K562 (cell line): Measurements from ENCODE around the gene OFD1. TPM values are rescaled to one million over a fixed set of nuclear protein-coding genes. Genes with fewer than 3 reads are reported as not detected.
A peak's percentile ranks its signal among the peaks of the same experiment; 100 is the strongest.

ENCODE experiments used
- ATAC-seq: fragments of 200-7000 bp; cut with Tn5 transposase; 3 replicates; pipeline ENCODE4 v1.9.1; 2020; ENCODE audit warnings: moderate library complexity
- BruUV-seq: library from RNA; stranded (reverse); fragments of 400-500 nt; replicated peaks from 2 replicates; lab custom pipeline; 2021; lab: Mats Ljungman, UMichigan
- CTCF ChIA-PET: fragments of 300-600 bp; formaldehyde crosslinking; extraction: SDS; loops from one replicate; lab custom pipeline; 2021; ENCODE audit warnings: low intra/inter-chr PET ratio; lab: Yijun Ruan, JAX
- POLR2A ChIA-PET: fragments of 300-600, 350-650 bp; sonication (Branson Sonifier 250); formaldehyde crosslinking; extraction: SDS; loops from one replicate; lab custom pipeline; 2021; ENCODE audit warnings: antibody characterized with exemption, inconsistent platforms; lab: Yijun Ruan, JAX
- DNase-seq, 4 experiments: peaks; one replicate each; pipeline versions ENCODE4 v3.0.0 to v3.0.0-alpha.2; 2011 to 2018; ENCODE audit warnings: low spot score in 3 of 4, mixed read lengths in 3 of 4; ENCODE audit errors: extremely low read depth in 1 of 4
- FAIRE-seq: peaks from 2 replicates; lab custom pipeline; 2011; peaks lifted over from hg19 to GRCh38; lab: Jason Lieb, UNC
- H2AFZ ChIP-seq: 2 replicates; pipeline ENCODE4 v1.6.0; 2011; ENCODE audit warnings: low read depth, low read length, control low read depth, inconsistent platforms
- H3K27ac ChIP-seq: fragments of 200-600 bp; 3 replicates; pipeline ENCODE4 v1.8.0; 2011; ENCODE audit warnings: low read depth, mild to moderate bottlenecking, control low read depth, inconsistent platforms, low read length, moderate library complexity, mixed read lengths; ENCODE audit errors: extremely low read depth
- H3K27me3 ChIP-seq, 2 experiments: fragments of 300-600 bp in 1 of 2; 2 replicates in 1 of 2; 3 replicates in 1 of 2; pipeline versions ENCODE4 v1.6.0 to v1.8.0; 2011; ENCODE audit warnings: inconsistent platforms in 2 of 2, low read length in 2 of 2, mild to moderate bottlenecking in 1 of 2, mixed read lengths in 1 of 2, moderate library complexity in 1 of 2; ENCODE audit not compliant: control insufficient read depth in 2 of 2, insufficient read depth in 2 of 2
- H3K36me3 ChIP-seq: fragments of 300-600 bp; 3 replicates; pipeline ENCODE4 v1.8.0; 2011; ENCODE audit warnings: mild to moderate bottlenecking, low read length, inconsistent platforms; ENCODE audit not compliant: control insufficient read depth, insufficient read depth
- H3K4me1 ChIP-seq, 2 experiments: fragments of 200-600 bp in 1 of 2; replicated peaks in 1 of 2; 2 replicates in 1 of 2; 3 replicates in 1 of 2; pipeline versions ENCODE4 v1.5.1 to v1.8.0; 2011; ENCODE audit warnings: inconsistent platforms in 2 of 2, low read length in 2 of 2, mild to moderate bottlenecking in 1 of 2, mixed read lengths in 1 of 2, moderate library complexity in 1 of 2; ENCODE audit not compliant: control insufficient read depth in 2 of 2, insufficient read depth in 2 of 2
- H3K4me2 ChIP-seq: 2 replicates; pipeline ENCODE4 v1.6.1; 2011; ENCODE audit warnings: low read length, control low read depth, inconsistent platforms, mixed read lengths; ENCODE audit not compliant: insufficient read depth
- H3K4me3 ChIP-seq: fragments of 200-600 bp; sonication (generic), shearing (Covaris generic); 2 replicates; pipeline ENCODE4 v1.5.1; 2016; ENCODE audit warnings: control low read depth, inconsistent platforms
- H3K79me2 ChIP-seq: fragments of 200-600 bp; 3 replicates; pipeline ENCODE4 v1.8.0; 2011; ENCODE audit warnings: low read length, inconsistent platforms; ENCODE audit not compliant: control insufficient read depth, insufficient read depth
- H3K9ac ChIP-seq, 2 experiments: 2 replicates each; pipeline versions ENCODE4 v1.6.0 to v1.6.1; 2011; ENCODE audit warnings: low read depth in 2 of 2, low read length in 2 of 2, control low read depth in 1 of 2, inconsistent platforms in 1 of 2, mild to moderate bottlenecking in 1 of 2, mixed read lengths in 1 of 2; ENCODE audit not compliant: insufficient read depth in 1 of 2
- H3K9me1 ChIP-seq: one replicate; pipeline ENCODE4 v1.6.0; 2011; ENCODE audit warnings: inconsistent platforms, mild to moderate bottlenecking, low read length, moderate library complexity; ENCODE audit not compliant: control insufficient read depth, insufficient read depth
- H3K9me3 ChIP-seq: replicated peaks from 2 replicates; pipeline ENCODE4 v1.5.1; 2011; ENCODE audit warnings: low read depth, low read length, inconsistent platforms; ENCODE audit not compliant: control insufficient read depth, insufficient read depth
- H4K20me1 ChIP-seq: replicated peaks from 2 replicates; pipeline ENCODE4 v1.6.1; 2011; ENCODE audit warnings: low read length, inconsistent platforms, mixed read lengths; ENCODE audit not compliant: control insufficient read depth, insufficient read depth
- ARID3B ChIP-seq: fragments of 250-450 bp; sonication (Bioruptor Pico); IDR thresholded peaks from 2 replicates; pipeline ENCODE4 v1.4.0; 2020; ENCODE audit warnings: borderline replicate concordance
- ARNT ChIP-seq, 2 experiments: fragments of 450-650 bp; IDR thresholded peaks; 2 replicates each; pipeline ENCODE4 v1.6.1; 2016; ENCODE audit warnings: mild to moderate bottlenecking in 1 of 2
- E2F4 ChIP-seq: sonication (generic); formaldehyde crosslinking; IDR thresholded peaks from 2 replicates; pipeline ENCODE4 v1.8.0; 2022; ENCODE audit warnings: mild to moderate bottlenecking, low read depth, missing genetic modification reagents
- NELFE ChIP-seq: IDR thresholded peaks from 2 replicates; pipeline ENCODE4 v1.6.1; 2011; ENCODE audit warnings: mild to moderate bottlenecking; ENCODE audit not compliant: insufficient read depth, insufficient read length
- NFIX ChIP-seq: fragments of 250-450 bp; sonication (Bioruptor Pico); IDR thresholded peaks from 2 replicates; pipeline ENCODE4 v1.4.0; 2020; ENCODE audit warnings: low read depth, mild to moderate bottlenecking, moderate library complexity
- REST ChIP-seq, 2 experiments: fragments of 450-650 bp; formaldehyde crosslinking in 1 of 2; IDR thresholded peaks; 2 replicates each; pipeline versions ENCODE4 v1.4.0 to v1.6.1; 2014 to 2020; ENCODE audit warnings: mild to moderate bottlenecking in 2 of 2, borderline replicate concordance in 1 of 2, low read depth in 1 of 2
- RFX7 ChIP-seq: fragments of 250-450 bp; sonication (Bioruptor Pico); IDR thresholded peaks from 2 replicates; pipeline ENCODE4 v1.5.1; 2021; ENCODE audit warnings: mild to moderate bottlenecking
- SMARCE1 ChIP-seq: fragments of 450-650 bp; IDR thresholded peaks from 2 replicates; pipeline ENCODE4 v1.7.1; 2016; ENCODE audit warnings: mild to moderate bottlenecking
- ZNF740 ChIP-seq, 3 experiments: fragments of 200-800 bp in 1 of 3; sonication (Bioruptor generic) in 1 of 3; sonication (generic) in 1 of 3; formaldehyde crosslinking in 1 of 3; IDR thresholded peaks; 2 replicates each; pipeline versions ENCODE4 v1.6.1 to v1.8.0; 2016 to 2022; ENCODE audit warnings: mild to moderate bottlenecking in 2 of 3, missing compliant biosample characterization in 2 of 3, missing genetic modification characterization in 2 of 3, missing genetic modification reagents in 1 of 3
- ZNF79 ChIP-seq: fragments of 250-450 bp; sonication (Bioruptor Pico); IDR thresholded peaks from 2 replicates; pipeline ENCODE4 v1.4.0; 2020; ENCODE audit warnings: low read depth, mild to moderate bottlenecking, moderate library complexity
- in situ Hi-C: fragments of 300-500 bp; cut with MboI; formaldehyde crosslinking; loops from 4 replicates; pipeline ENCODE4 v1.15.0; 2018; ENCODE audit warnings: inconsistent platforms, mixed read lengths
- intact Hi-C: fragments of 100-400 bp; cut with micrococcal nuclease; formaldehyde crosslinking; loops from 2 replicates; pipeline ENCODE4 v1.14.2; 2022
- polyA plus RNA-seq, 8 experiments: library from polyadenylated mRNA; depleted of rRNA in 4 of 8; stranded (reverse) in 5 of 8; unstranded in 3 of 8; fragments of >200 nt; fragmentation: Nextera tagmentation in 2 of 8; fragmentation: Illumina TruSeq in 1 of 8; extraction: Ambion mirVana in 2 of 8; extraction: Trizol in 1 of 8; gene quantifications; 2 replicates each; pipeline versions ENCODE4 v1.2.1 to v1.2.3, GENCODE V29; 2011 to 2014; ENCODE audit warnings: inconsistent platforms in 1 of 8, missing spikeins in 1 of 8
- total RNA-seq, 7 experiments: library from RNA; depleted of rRNA in 6 of 7; stranded (reverse); fragments of >200 nt in 6 of 7; fragmentation: Illumina TruSeq in 2 of 7; extraction: Trizol in 2 of 7; gene quantifications; 2 replicates each; pipeline versions ENCODE4 v1.2.1 to v1.2.3, GENCODE V29; 2011 to 2021; ENCODE audit warnings: low replicate concordance in 1 of 7

The OFD1 gene
- total and polyA plus RNA-seq, 9 of the 15 experiments (the other 6 are each of a cell fraction or from before 2014, with no cell fraction given): 22.0 to 49.1 (median 30.2) TPM

- POLR2A ChIA-PET: interaction anchor here (1.6 kb wide), 1 partner anchor 13 kb away, joined by 4 read pairs; no protein-coding TSS in a partner anchor
- Histone ChIP-seq H4K20me1 (no peaks in the 10 kb centered on the region), H2AFZ (no peak overlapping the region), H3K4me1 (no peaks in the 10 kb centered on the region), H3K27ac (no peak overlapping the region), H3K9me3 (no peaks in the 10 kb centered on the region), H3K36me3 (peaks cover 79% of the 10 kb centered on the region), H3K79me2 (no peaks in the 10 kb centered on the region), H3K4me2 (no peak overlapping the region), H3K9me1 (no peaks in the 10 kb centered on the region), H3K27me3 (no peaks in the 10 kb centered on the region), H3K4me3 (no peak overlapping the region), H3K9ac (no peak overlapping the region)
- intact Hi-C loops (loop anchor here (1.0 to 2.0 kb wide), 2 partner anchors 243 to 282 kb away; no protein-coding TSS in a partner anchor), in situ Hi-C loops (no loop called here)
- BruUV-seq: no TSS peak
- ATAC-seq: peak; percentile 85
- CTCF ChIA-PET: interaction anchor here (0.8 kb wide), 1 partner anchor 282 kb away, joined by 3 read pairs; no protein-coding TSS in a partner anchor
- peak in 2 of 4 experiments; percentile 25 to 51 for DNase-seq
- FAIRE-seq: peak; percentile 49
- TF ChIP-seq ARNT (IDR thresholded peaks at IDR 0.05) (no peak), REST (IDR thresholded peaks at IDR 0.05; ENCODE audit: borderline replicate concordance) (peak; percentile 13; the same call in 1 of the 2 replicates), REST (CRISPR knock-in tag; IDR thresholded peaks at IDR 0.05; ENCODE audit: low read depth) (no peak), RFX7 (CRISPR knock-in tag) (no peak), NELFE (no peak), NFIX (CRISPR knock-in tag) (no peak), E2F4 (CRISPR knock-in tag) (no peak), ZNF79 (CRISPR knock-in tag) (no peak), SMARCE1 (no peak), ZNF740 (CRISPR knock-in tag; IDR thresholded peaks at IDR 0.05) (no peak), ZNF740 (tag; IDR thresholded peaks at IDR 0.05) (no peak), ARID3B (CRISPR knock-in tag) (no peak)
Observed at GRCh38 chrX:13750204-13750603, 15.7 kb downstream of the OFD1 start.
